Stomach (tissue), 9 donors: ENCODE data around the gene FUCA1. TPM values are rescaled to one million over a fixed set of nuclear protein-coding genes. Genes with fewer than 3 reads are reported as not detected.
A peak's percentile ranks its signal among the peaks of the same experiment; 100 is the strongest.
"Not testable (repeated sequence)": the region's sequence is repeated elsewhere in the genome, so short reads cannot be mapped to it uniquely, and the experiment has no call there.

Experiments
- DNase-seq, 2 donors: peaks; one replicate each; pipeline versions ENCODE4 v3.0.0 to v3.0.0-alpha.2; 2013 to 2019
- H3K27ac ChIP-seq, 5 donors: fragments of 200-600 bp in 4 of 5; sonication (generic) in 4 of 5; one replicate each; pipeline ENCODE4 v1.5.1; 2013 to 2019; ENCODE audit warnings: mild to moderate bottlenecking in 1 of 5, moderate library complexity in 1 of 5
- H3K27me3 ChIP-seq, 3 donors: fragments of 200-600 bp; sonication (generic); one replicate each; pipeline ENCODE4 v1.5.1; 2017 to 2019; ENCODE audit warnings: mixed run types in 1 of 3
- H3K36me3 ChIP-seq, 4 donors: fragments of 200-600 bp; sonication (generic); 1 replicate in 3 of 4; 2 replicates in 1 of 4; pipeline ENCODE4 v1.5.1; 2016 to 2019
- H3K4me1 ChIP-seq, 4 donors: fragments of 200-600 bp; sonication (generic); one replicate each; pipeline ENCODE4 v1.5.1; 2016 to 2019
- H3K4me3 ChIP-seq, 4 donors: fragments of 200-600 bp; sonication (generic) in 3 of 4; one replicate each; pipeline ENCODE4 v1.5.1; 2016 to 2019; ENCODE audit warnings: mild to moderate bottlenecking in 1 of 4
- H3K9me3 ChIP-seq, 4 donors: fragments of 200-600 bp; sonication (generic); one replicate each; pipeline ENCODE4 v1.5.1; 2016 to 2019
- EP300 ChIP-seq: sonication (generic); formaldehyde crosslinking; IDR thresholded peaks from one replicate; pipeline ENCODE4 v1.6.1; 2017; ENCODE audit warnings: antibody characterized with exemption
- POLR2A ChIP-seq, 4 donors: fragments of 450-650 bp; IDR thresholded peaks; one replicate each; pipeline ENCODE4 v1.6.1; 2016; ENCODE audit warnings: antibody characterized with exemption in 4 of 4, control low read depth in 2 of 4, mild to moderate bottlenecking in 1 of 4, moderate library complexity in 1 of 4
- POLR2AphosphoS5 ChIP-seq, 3 donors: sonication (generic); formaldehyde crosslinking; IDR thresholded peaks; one replicate each; pipeline ENCODE4 v1.6.1; 2016; ENCODE audit warnings: antibody characterized with exemption in 3 of 3
- WGBS, 5 donors: extraction: QIAGEN DNeasy Blood & Tissue Kit in 3 of 5; methylation state at CpG; one replicate each; pipeline versions ENCODE4 v1.1.5 to v1.1.7; 2013 to 2018; 5-methylcytosine and 5-hydroxymethylcytosine counted together
- intact Hi-C: fragments of 100-400 bp; cut with DNase I; formaldehyde crosslinking; loops from one replicate; pipeline ENCODE4 v1.15.1; 2023; ENCODE audit warnings: low total_unique reads
- polyA plus RNA-seq, 3 donors: library from polyadenylated mRNA; stranded (reverse); fragments of 200-250 nt; gene quantifications; one replicate each; pipeline ENCODE4 v1.2.3, GENCODE V29; 2013
- total RNA-seq, 5 donors: library from RNA; depleted of rRNA; stranded (reverse); fragments of >200 nt; gene quantifications; one replicate each; pipeline versions ENCODE4 v1.1.0 to v1.2.3, GENCODE V29; 2014 to 2016
- TF ChIP-seq, protein P1 (sequence below), 7 experiments: fragments of 450-650 bp in 4 of 7; fragments of 200-600 bp in 3 of 7; sonication (generic) in 3 of 7; IDR thresholded peaks; one replicate each; pipeline ENCODE4 v1.5.1; 2016 to 2019; ENCODE audit warnings: antibody characterized with exemption in 7 of 7, control low read depth in 2 of 7, mild to moderate bottlenecking in 1 of 7
- donor health status: healthy with polysubstance abuse.
- donor health status: Bipolar disorder and iron deficiency.
- donor health status: healthy.

FUCA1 gene
- total and polyA plus RNA-seq, 8 donors, result 4.1 to 80.0 (median 23.0) TPM

DNA sequence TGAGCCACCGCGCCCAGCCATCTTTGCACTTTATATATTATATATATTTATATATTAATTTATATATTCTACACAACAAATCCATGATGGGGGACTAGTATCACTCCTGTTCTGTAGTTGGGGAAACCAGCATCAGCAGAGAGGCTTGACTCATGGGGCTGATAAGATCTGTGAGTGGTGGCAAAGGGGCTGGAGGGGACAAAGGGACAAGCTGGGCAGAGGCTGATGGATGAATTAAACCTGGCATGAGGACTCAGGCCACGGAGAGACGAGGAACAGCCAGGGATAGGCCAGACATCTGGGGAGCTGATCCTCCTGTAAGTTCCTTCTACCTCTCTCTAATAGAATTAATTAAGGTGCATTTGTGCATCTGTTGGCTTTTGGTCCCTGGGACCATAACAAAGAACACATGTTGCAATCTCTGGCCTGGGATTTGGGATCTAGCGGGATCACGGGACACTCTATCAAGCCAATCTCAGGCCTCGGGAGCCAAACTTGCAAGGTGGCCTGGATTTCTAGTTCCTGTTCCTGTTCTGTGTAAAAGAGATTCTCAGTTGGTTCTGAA, 37.5 kb upstream of the FUCA1 start:
- TF ChIP-seq, protein P1, sequence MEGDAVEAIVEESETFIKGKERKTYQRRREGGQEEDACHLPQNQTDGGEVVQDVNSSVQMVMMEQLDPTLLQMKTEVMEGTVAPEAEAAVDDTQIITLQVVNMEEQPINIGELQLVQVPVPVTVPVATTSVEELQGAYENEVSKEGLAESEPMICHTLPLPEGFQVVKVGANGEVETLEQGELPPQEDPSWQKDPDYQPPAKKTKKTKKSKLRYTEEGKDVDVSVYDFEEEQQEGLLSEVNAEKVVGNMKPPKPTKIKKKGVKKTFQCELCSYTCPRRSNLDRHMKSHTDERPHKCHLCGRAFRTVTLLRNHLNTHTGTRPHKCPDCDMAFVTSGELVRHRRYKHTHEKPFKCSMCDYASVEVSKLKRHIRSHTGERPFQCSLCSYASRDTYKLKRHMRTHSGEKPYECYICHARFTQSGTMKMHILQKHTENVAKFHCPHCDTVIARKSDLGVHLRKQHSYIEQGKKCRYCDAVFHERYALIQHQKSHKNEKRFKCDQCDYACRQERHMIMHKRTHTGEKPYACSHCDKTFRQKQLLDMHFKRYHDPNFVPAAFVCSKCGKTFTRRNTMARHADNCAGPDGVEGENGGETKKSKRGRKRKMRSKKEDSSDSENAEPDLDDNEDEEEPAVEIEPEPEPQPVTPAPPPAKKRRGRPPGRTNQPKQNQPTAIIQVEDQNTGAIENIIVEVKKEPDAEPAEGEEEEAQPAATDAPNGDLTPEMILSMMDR (IDR thresholded peaks at IDR 0.05), result no peak
- TF ChIP-seq POLR2AphosphoS5 (IDR thresholded peaks at IDR 0.05) (no peak), EP300 (no peak), POLR2A (IDR thresholded peaks at IDR 0.05) (no peak)
- WGBS, 5 donors, result 79 to 87% (median 82%) methylated on average over 7 of the region's 7 CpGs
- Histone ChIP-seq H3K4me1 (peaks cover 11 to 28% (median 17%) of the 10 kb centered on the region in 4 donors), H3K27me3 (peaks cover 0 to 43% (median 12%) of the 10 kb centered on the region in 3 donors), H3K4me3 (no peak overlapping the region), H3K9me3 (no peaks in the 10 kb centered on the region), H3K27ac (no peak overlapping the region), H3K36me3 (no peaks in the 10 kb centered on the region)
- DNase-seq, result no peak
- intact Hi-C loops, result no loop called here

DNA sequence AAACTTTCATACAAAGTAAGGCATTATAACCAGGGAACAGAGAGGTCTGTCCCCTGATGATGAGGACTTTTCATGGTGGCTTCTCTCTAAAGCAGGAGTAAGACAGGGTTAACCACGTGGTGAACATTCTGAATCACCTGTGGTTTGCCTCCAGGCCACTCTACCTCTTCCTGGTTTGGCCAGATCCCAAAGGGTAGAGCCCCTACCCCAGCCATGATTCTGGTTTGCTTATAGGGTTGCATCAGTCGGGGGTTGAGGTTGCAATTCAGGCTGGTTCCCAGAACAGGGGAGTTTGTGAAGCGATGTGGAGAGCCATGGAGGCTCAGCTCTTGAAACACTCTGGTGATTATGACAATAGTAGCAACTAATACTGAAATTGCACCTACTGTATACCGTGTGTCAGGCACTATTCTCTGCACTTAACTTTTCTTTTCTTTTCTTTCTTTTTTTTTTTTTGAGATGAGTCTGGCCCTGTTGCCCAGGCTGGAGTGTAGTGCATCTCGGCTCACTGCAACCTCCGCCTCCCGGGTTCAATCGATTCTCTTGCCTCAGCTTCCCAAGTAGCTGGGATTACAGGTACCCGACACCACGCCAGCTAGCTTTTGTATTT, 36.8 kb upstream of the FUCA1 start:
- WGBS, 5 donors, result 78 to 88% (median 83%) methylated on average over 10 of the region's 10 CpGs
- intact Hi-C loops, result no loop called here

DNA sequence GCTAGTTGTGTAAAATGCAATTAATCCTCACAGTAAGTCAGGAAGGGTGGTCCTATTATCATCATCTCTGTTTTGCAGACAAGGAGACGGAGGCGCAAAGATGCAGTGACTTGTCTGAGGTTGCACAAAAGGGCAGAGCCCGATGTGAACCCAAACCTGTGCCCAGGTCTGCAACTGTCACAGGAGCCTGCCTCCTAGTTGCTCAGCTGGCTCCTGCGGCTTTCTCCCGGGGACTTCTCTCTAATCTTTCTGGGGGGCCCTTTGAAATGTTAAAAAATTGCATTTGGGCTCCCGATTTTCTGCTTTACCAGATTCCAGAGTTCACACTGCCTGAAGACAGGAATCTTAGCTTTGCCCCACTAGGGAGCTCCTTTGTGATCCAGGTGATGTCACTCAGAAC, 35.7 kb upstream of the FUCA1 start:
- Histone ChIP-seq H3K4me3 (no peak overlapping the region), H3K9me3 (no peaks in the 10 kb centered on the region), H3K27ac (no peak overlapping the region), H3K27me3 (peaks cover 0 to 36% (median 12%) of the 10 kb centered on the region in 3 donors), H3K36me3 (no peaks in the 10 kb centered on the region), H3K4me1 (peaks cover 11 to 21% (median 16%) of the 10 kb centered on the region in 4 donors)
- intact Hi-C loops, result no loop called here
- TF ChIP-seq EP300, result no peak
- TF ChIP-seq, protein P1 (IDR thresholded peaks at IDR 0.05), result no peak
- TF ChIP-seq POLR2AphosphoS5 (IDR thresholded peaks at IDR 0.05), result no peak
- TF ChIP-seq POLR2A (IDR thresholded peaks at IDR 0.05), result no peak
- 74 to 84% (median 80%) methylated on average over 6 of the region's 6 CpGs for WGBS, 5 donors
- DNase-seq, result no peak

More for the DNA sequence above, 36.8 kb upstream of the FUCA1 start:
- TF ChIP-seq POLR2AphosphoS5 (IDR thresholded peaks at IDR 0.05) (no peak), POLR2A (IDR thresholded peaks at IDR 0.05) (no peak), EP300 (no peak)
- TF ChIP-seq, protein P1 (IDR thresholded peaks at IDR 0.05), result no peak
- no peak overlapping the region for H3K4me3 ChIP-seq
- H3K27ac ChIP-seq, result no peak overlapping the region
- no peak for DNase-seq
- H3K27me3 ChIP-seq, result peaks cover 0 to 43% (median 12%) of the 10 kb centered on the region in 3 donors
- H3K4me1 ChIP-seq, result peaks cover 11 to 28% (median 17%) of the 10 kb centered on the region in 4 donors
- H3K9me3 ChIP-seq, result no peaks in the 10 kb centered on the region
- no peaks in the 10 kb centered on the region for H3K36me3 ChIP-seq

DNA sequence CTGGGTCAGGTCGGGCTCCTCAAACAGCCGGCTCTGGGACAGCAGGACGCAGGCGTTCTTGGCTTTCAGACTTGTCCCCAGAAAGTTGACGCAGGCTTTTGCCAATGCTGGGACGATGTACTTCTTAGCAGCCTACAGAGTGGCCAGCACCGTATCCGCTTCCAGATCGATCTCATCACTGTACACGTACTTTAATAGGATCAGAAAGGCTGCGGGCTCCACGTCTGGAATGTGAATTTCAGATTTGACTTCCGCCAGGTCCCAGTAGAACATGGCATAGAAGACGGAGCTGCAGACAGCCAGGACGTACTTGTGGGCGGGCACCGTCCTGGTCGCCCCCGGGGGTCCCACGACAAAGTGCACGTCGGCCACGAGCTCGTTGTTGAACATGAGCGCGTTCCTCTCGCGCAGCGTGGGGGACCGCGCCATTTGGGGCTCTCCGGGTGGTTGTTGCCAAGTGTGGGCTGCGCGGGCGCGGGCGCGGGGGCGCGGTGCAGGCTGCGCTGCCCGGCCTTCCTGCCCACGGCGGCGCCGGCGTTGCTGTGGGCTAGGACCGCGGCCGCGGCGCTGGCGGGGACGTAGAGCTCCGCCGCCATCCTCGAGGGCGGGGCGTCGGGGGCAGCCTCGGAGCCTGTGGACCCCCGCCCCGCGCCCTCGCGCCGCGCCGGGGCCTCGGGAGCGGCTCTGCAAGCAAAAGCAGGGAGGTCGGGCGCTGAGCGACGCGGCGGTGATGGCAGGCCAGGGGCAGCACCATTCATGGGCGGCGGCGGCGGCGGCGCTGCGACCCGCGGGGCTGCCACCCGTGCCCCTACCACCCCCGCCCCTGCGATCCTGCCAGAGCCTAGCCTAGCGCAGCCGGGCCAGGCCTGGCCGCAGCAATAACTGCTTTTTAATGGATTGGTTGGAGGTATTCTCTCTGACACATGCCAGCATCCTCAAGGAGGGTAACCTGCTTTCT, 34.5 kb upstream of the FUCA1 start:
- no peak for TF ChIP-seq POLR2AphosphoS5 (IDR thresholded peaks at IDR 0.05)
- no peak for TF ChIP-seq EP300
- TF ChIP-seq, protein P1 (IDR thresholded peaks at IDR 0.05), result no peak
- no peak for TF ChIP-seq POLR2A (IDR thresholded peaks at IDR 0.05)
- Histone ChIP-seq H3K36me3 (no peaks in the 10 kb centered on the region), H3K4me1 (peaks cover 5 to 12% (median 8%) of the 10 kb centered on the region in 4 donors), H3K4me3 (peak overlapping the region; percentile 46 to 51 (median 48)), H3K9me3 (no peaks in the 10 kb centered on the region), H3K27me3 (peaks cover 0 to 30% (median 12%) of the 10 kb centered on the region in 3 donors), H3K27ac (no peak overlapping the region)
- peak in 1 of 2 donors; percentile 61 for DNase-seq
- intact Hi-C loops, result no loop called here
- WGBS, 5 donors, result 21 to 45% (median 28%) methylated on average over 42 to 91 of the region's 92 CpGs

DNA sequence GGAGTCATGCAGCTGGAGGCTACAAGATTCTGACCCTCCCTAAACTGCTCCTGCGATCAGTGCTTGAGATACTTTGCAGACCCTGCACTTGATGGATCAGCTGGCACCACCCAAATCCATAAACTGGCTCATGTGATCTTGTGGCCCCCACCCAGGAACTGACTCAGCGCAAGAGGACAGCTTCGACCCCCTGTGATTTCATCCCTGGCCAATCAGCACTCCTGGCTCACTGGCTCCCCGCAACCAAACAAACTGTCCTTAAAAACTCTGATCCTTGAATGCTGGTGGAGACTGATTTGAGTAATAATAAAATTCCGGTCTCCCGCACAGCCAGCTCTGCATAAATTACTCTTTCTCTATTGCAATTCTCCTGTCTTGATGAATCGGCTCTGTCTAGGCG, 31.9 kb upstream of the FUCA1 start:
- H3K4me1 ChIP-seq, result peaks cover 5 to 12% (median 8%) of the 10 kb centered on the region in 4 donors
- H3K27ac ChIP-seq, H3K4me3 ChIP-seq, H3K9me3 ChIP-seq, intact Hi-C loops, H3K36me3 ChIP-seq, DNase-seq: not testable (repeated sequence)
- H3K27me3 ChIP-seq, result peaks cover 0 to 30% (median 12%) of the 10 kb centered on the region in 3 donors
- 71 to 78% (median 74%) methylated on average over 8 of the region's 8 CpGs for WGBS, 5 donors
